GM23248 (cell line): ENCODE data around the gene THAP2. TPM values are rescaled to one million over a fixed set of nuclear protein-coding genes. Genes with fewer than 3 reads are reported as not detected.

Source experiments
- DNase-seq: peaks from one replicate; pipeline ENCODE4 v3.0.0-alpha.2; 2015
- H2AFZ ChIP-seq: fragments of 200-600 bp; sonication (generic); 2 replicates; pipeline ENCODE4 v1.6.1; 2016; ENCODE audit warnings: antibody characterized with exemption
- H3F3A ChIP-seq: fragments of 200-600 bp; sonication (generic); 2 replicates; pipeline ENCODE4 v1.6.1; 2016; ENCODE audit warnings: mild to moderate bottlenecking, antibody characterized with exemption, mixed run types; ENCODE audit not compliant: insufficient read depth
- H3K27ac ChIP-seq: fragments of 200-600 bp; sonication (generic); 2 replicates; pipeline ENCODE4 v1.5.1; 2016; ENCODE audit warnings: mild to moderate bottlenecking
- H3K27me3 ChIP-seq: fragments of 200-600 bp; sonication (generic); replicated peaks from 2 replicates; pipeline ENCODE4 v1.6.1; 2016; ENCODE audit warnings: mild to moderate bottlenecking; ENCODE audit not compliant: insufficient read depth
- H3K36me3 ChIP-seq: fragments of 200-600 bp; sonication (generic); 2 replicates; pipeline ENCODE4 v1.6.1; 2016; ENCODE audit warnings: low read depth, mild to moderate bottlenecking
- H3K4me1 ChIP-seq: fragments of 200-600 bp; sonication (generic); 2 replicates; pipeline ENCODE4 v1.6.1; 2016; ENCODE audit warnings: mild to moderate bottlenecking; ENCODE audit not compliant: insufficient read depth
- H3K4me2 ChIP-seq: fragments of 200-600 bp; sonication (generic); one replicate; pipeline ENCODE4 v1.6.1; 2016; ENCODE audit warnings: mild to moderate bottlenecking; ENCODE audit not compliant: unreplicated experiment
- H3K4me3 ChIP-seq: fragments of 200-600 bp; sonication (generic); 2 replicates; pipeline ENCODE4 v1.5.1; 2016; ENCODE audit warnings: mild to moderate bottlenecking
- H3K79me2 ChIP-seq: fragments of 200-600 bp; sonication (generic); 2 replicates; pipeline ENCODE4 v1.6.1; 2016; ENCODE audit warnings: mild to moderate bottlenecking; ENCODE audit not compliant: insufficient read depth
- H3K9ac ChIP-seq: fragments of 200-600 bp; sonication (generic); 2 replicates; pipeline ENCODE4 v1.6.1; 2016; ENCODE audit warnings: mild to moderate bottlenecking
- H3K9me2 ChIP-seq: fragments of 200-600 bp; sonication (generic); 2 replicates; pipeline ENCODE4 v1.6.1; 2016; ENCODE audit warnings: mixed run types, mild to moderate bottlenecking, moderate library complexity; ENCODE audit not compliant: insufficient read depth
- H3K9me3 ChIP-seq: fragments of 200-600 bp; sonication (generic); one replicate; pipeline ENCODE4 v1.6.1; 2017; ENCODE audit warnings: low read depth
- H4K20me1 ChIP-seq: fragments of 200-600 bp; sonication (generic); 2 replicates; pipeline ENCODE4 v1.6.0; 2016; ENCODE audit not compliant: insufficient read depth
- EZH2 ChIP-seq: fragments of 200-600 bp; sonication (generic); IDR thresholded peaks from 2 replicates; pipeline ENCODE4 v1.6.1; 2018; ENCODE audit warnings: antibody characterized with exemption, mild to moderate bottlenecking; ENCODE audit not compliant: insufficient read depth, poor library complexity, severe bottlenecking
- EZH2phosphoT487 ChIP-seq: fragments of 200-600 bp; sonication (generic); IDR thresholded peaks from 2 replicates; pipeline ENCODE4 v1.6.1; 2018; ENCODE audit warnings: antibody characterized with exemption, moderate library complexity, mild to moderate bottlenecking, low read depth; ENCODE audit not compliant: insufficient read depth
- WGBS, 2 experiments: methylation state at CpG; one replicate each; pipeline ENCODE4 v1.1.6; 2015 to 2017; ENCODE audit warnings: low lambda C conversion rate in 2 of 2, low coverage in 1 of 2; ENCODE audit errors: missing lambda C conversion rate in 2 of 2; 5-methylcytosine and 5-hydroxymethylcytosine counted together
- in situ Hi-C: fragments of 300-500 bp; cut with MboI; formaldehyde crosslinking; loops from 2 replicates; pipeline ENCODE4 v1.15.0; 2020
- polyA plus RNA-seq: library from polyadenylated mRNA; unstranded; fragments of >200 nt; fragmentation: Nextera tagmentation; extraction: Ambion mirVana; gene quantifications from 2 replicates; pipeline ENCODE4 v1.2.1, GENCODE V29; 2016
- total RNA-seq: library from RNA; depleted of rRNA; stranded (reverse); fragments of >200 nt; shearing (Covaris generic); gene quantifications from 2 replicates; pipeline ENCODE4 v1.2.3, GENCODE V29; 2014

Gene THAP2
- total and polyA plus RNA-seq, 2 experiments from 2014 or later, result 7.0 to 10.3 TPM

DNA sequence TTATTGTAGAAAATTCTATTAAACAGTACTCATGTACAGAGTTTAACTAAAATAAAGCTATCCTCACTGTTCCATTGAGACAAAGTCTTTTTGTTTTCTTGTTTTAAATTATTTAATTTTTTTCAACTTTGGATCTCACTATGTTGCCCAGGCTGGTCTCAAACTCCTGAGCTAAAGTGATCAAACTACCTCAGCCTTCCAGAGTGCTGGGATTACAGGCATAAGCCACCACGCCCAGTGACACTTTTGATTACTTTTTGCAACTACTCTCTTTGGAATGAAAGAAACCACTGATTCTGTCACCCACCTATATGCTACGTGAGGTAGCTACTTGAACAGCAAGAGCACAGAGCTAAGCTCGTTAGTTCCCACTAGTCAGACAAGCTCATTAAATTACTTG lies 17.6 kb upstream of the THAP2 start:
- no peak overlapping the region for H3K4me2 ChIP-seq

DNA sequence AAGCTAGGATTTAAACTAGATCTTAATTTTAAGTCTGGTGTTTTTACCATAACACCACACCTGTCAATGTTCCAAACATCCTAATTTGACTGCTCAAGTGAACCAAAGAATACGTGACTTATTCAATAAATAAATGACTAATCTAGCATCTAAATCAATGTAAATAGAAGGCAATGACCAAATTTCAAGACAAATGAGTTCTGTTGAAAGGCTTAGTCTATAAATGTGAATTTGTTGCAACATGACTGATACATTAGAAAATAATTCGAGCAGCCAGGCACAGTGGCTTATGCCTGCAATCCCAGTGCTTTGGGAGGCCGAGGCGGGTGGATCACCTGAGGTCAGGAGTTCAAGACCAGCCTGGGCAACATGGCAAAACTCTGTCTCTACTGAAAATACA lies 15.6 kb upstream of the THAP2 start:
- no peak overlapping the region for H3K4me3 ChIP-seq
- no peak overlapping the region for H3K27ac ChIP-seq
- H2AFZ ChIP-seq, result no peak overlapping the region
- no peak overlapping the region for H3K4me2 ChIP-seq
- peaks cover 18% of the 10 kb centered on the region for H4K20me1 ChIP-seq
- H3K36me3 ChIP-seq, result peaks cover 68% of the 10 kb centered on the region
- TF ChIP-seq EZH2 (no peak), EZH2phosphoT487 (no peak)
- no peaks in the 10 kb centered on the region for H3K9me2 ChIP-seq
- 97% methylated on average over 4 of the region's 4 CpGs for WGBS, 2 experiments
- H3K9ac ChIP-seq, result no peak overlapping the region
- H3F3A ChIP-seq, result peaks cover 42% of the 10 kb centered on the region
- DNase-seq, result no peak
- peaks cover 100% of the 10 kb centered on the region for H3K79me2 ChIP-seq
- in situ Hi-C loops, result no loop called here
- no peaks in the 10 kb centered on the region for H3K27me3 ChIP-seq
- peaks cover 10% of the 10 kb centered on the region for H3K4me1 ChIP-seq
- H3K9me3 ChIP-seq, result no peaks in the 10 kb centered on the region

More for the DNA sequence above, 17.6 kb upstream of the THAP2 start:
- no peaks in the 10 kb centered on the region for H3K27me3 ChIP-seq
- in situ Hi-C loops, result no loop called here
- no peak overlapping the region for H3K9ac ChIP-seq
- 97% methylated on average over 3 of the region's 3 CpGs for WGBS, 2 experiments
- no peak overlapping the region for H3K27ac ChIP-seq
- peaks cover 12% of the 10 kb centered on the region for H4K20me1 ChIP-seq
- no peaks in the 10 kb centered on the region for H3K9me3 ChIP-seq
- no peak overlapping the region for H2AFZ ChIP-seq
- H3K36me3 ChIP-seq, result peaks cover 77% of the 10 kb centered on the region
- peaks cover 46% of the 10 kb centered on the region for H3F3A ChIP-seq
- H3K4me3 ChIP-seq, result no peak overlapping the region
- peaks cover 100% of the 10 kb centered on the region for H3K79me2 ChIP-seq
- no peak for DNase-seq
- peaks cover 4% of the 10 kb centered on the region; the same call in 1 of the 2 replicates for H3K4me1 ChIP-seq
- no peaks in the 10 kb centered on the region for H3K9me2 ChIP-seq
- TF ChIP-seq EZH2 (no peak), EZH2phosphoT487 (no peak)

DNA sequence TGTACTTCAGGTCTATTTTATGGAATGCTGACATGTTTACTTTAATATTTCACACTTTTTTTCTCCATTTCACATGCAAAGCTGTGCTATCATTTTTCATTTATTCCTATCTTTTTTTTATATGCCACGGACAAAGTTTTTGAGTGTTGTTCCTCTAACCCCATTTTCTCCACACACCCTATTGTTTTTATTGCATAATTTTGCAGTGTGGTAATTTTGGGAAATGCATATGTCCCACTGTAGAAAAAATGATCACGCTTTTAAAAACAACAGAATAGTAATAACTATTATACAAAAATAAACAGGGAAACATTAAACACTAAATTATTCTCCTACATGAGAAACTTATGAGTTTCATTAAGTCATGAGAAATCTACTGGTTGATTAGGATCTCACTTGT lies 14.7 kb upstream of the THAP2 start:
- peaks cover 10% of the 10 kb centered on the region for H3K4me1 ChIP-seq
- H4K20me1 ChIP-seq, result peaks cover 18% of the 10 kb centered on the region
- no peak overlapping the region for H2AFZ ChIP-seq
- no peaks in the 10 kb centered on the region for H3K9me2 ChIP-seq
- no peak overlapping the region for H3K9ac ChIP-seq
- no peak for TF ChIP-seq EZH2phosphoT487
- no peak for TF ChIP-seq EZH2
- no peaks in the 10 kb centered on the region for H3K9me3 ChIP-seq
- no peak overlapping the region for H3K4me3 ChIP-seq
- H3K27ac ChIP-seq, result no peak overlapping the region
- 98 to 99% methylated on average over 2 of the region's 2 CpGs for WGBS, 2 experiments
- in situ Hi-C loops, result no loop called here
- peaks cover 39% of the 10 kb centered on the region for H3F3A ChIP-seq
- H3K79me2 ChIP-seq, result peaks cover 100% of the 10 kb centered on the region
- H3K36me3 ChIP-seq, result peaks cover 68% of the 10 kb centered on the region
- no peak overlapping the region for H3K4me2 ChIP-seq
- DNase-seq, result no peak
- H3K27me3 ChIP-seq, result no peaks in the 10 kb centered on the region

DNA sequence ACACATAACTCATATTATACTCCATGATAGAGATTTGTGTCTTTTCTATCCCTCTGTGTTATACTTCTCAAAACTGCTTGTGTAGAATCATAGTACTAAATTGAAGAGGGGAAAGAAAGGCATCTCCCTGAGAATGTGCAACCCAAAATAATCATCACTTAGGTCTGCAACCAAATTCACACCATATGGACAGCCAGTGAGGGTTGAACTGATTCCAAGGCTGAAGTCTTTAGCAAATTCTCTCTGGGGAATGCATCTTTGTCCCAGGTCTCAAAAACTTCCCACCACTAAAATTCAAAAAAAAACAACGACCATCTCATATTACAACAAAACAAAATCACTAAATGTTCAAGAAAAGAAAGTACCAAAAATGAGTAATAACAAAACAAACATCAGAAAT lies 11.4 kb upstream of the THAP2 start:
- in situ Hi-C loops, result no loop called here
- H3K79me2 ChIP-seq, result peaks cover 100% of the 10 kb centered on the region
- H3K4me3 ChIP-seq, result no peak overlapping the region
- no peaks in the 10 kb centered on the region for H3K9me2 ChIP-seq
- H3K4me1 ChIP-seq, result peaks cover 28% of the 10 kb centered on the region
- no peaks in the 10 kb centered on the region for H3K27me3 ChIP-seq
- H3K9me3 ChIP-seq, result no peaks in the 10 kb centered on the region
- peaks cover 66% of the 10 kb centered on the region for H3K36me3 ChIP-seq
- H3K9ac ChIP-seq, result no peak overlapping the region
- TF ChIP-seq EZH2 (no peak), EZH2phosphoT487 (no peak)
- H3K27ac ChIP-seq, result no peak overlapping the region
- peaks cover 32% of the 10 kb centered on the region for H4K20me1 ChIP-seq
- peaks cover 41% of the 10 kb centered on the region; the same call in 1 of the 2 replicates for H3F3A ChIP-seq
- H3K4me2 ChIP-seq, result no peak overlapping the region
- H2AFZ ChIP-seq, result no peak overlapping the region
- DNase-seq, result no peak
- WGBS, 2 experiments, result 91 to 95% methylated on average over 1 of the region's 1 CpG

DNA sequence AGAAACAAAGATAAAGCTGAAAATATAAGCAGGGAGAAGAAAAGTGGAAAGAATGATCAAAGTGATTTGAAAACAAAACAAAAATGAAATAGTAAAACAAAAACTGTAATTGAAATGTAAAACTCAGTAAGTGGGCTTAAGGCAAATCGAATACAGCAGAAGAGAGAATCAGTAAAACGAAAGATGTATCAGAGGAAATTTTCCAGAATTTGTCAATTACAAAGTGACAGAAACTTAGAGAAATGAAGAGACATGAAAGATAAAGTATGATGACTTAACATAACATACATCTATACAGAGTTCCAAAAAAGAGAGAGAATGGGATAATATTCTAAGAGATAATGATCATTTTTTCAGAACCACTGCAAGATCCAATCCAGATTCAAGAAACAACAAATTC lies 11.0 kb upstream of the THAP2 start:
- peaks cover 28% of the 10 kb centered on the region for H3K4me1 ChIP-seq
- TF ChIP-seq EZH2phosphoT487 (no peak), EZH2 (no peak)
- no peaks in the 10 kb centered on the region for H3K27me3 ChIP-seq
- peaks cover 31% of the 10 kb centered on the region for H4K20me1 ChIP-seq
- H3K4me3 ChIP-seq, result no peak overlapping the region
- H3K9ac ChIP-seq, result no peak overlapping the region
- H3K9me2 ChIP-seq, result no peaks in the 10 kb centered on the region
- no peak overlapping the region for H2AFZ ChIP-seq
- H3K9me3 ChIP-seq, result no peaks in the 10 kb centered on the region
- no peak overlapping the region for H3K4me2 ChIP-seq
- peaks cover 40% of the 10 kb centered on the region; the same call in 1 of the 2 replicates for H3F3A ChIP-seq
- no peak overlapping the region for H3K27ac ChIP-seq
- H3K79me2 ChIP-seq, result peaks cover 100% of the 10 kb centered on the region
- H3K36me3 ChIP-seq, result peaks cover 66% of the 10 kb centered on the region
- 96 to 99% methylated on average over 2 of the region's 2 CpGs for WGBS, 2 experiments
- in situ Hi-C loops, result no loop called here
- DNase-seq, result no peak
